GM19468 (cell line): ENCODE data around the gene SPHK1.

ENCODE experiments used
- ATAC-seq: cut with Tn5 transposase; IDR thresholded peaks from one replicate; pipeline ENCODE4 v1.9.1; 2021; ENCODE audit warnings: mild to moderate bottlenecking, moderate library complexity, moderate number of reproducible peaks; ENCODE audit not compliant: unreplicated experiment; ENCODE audit errors: extremely low read depth

Gene SPHK1

GRCh38 chr17:76383546-76384221 lies 725 bp upstream of the SPHK1 start:
- ATAC-seq = no peak

- no peak for ATAC-seq
Measured at GRCh38 chr17:76384987-76385891, 830 bp downstream of the SPHK1 start.

GRCh38 chr17:76385892-76386786 lies 1.7 kb downstream of the SPHK1 start:
- no peak for ATAC-seq

GRCh38 chr17:76386966-76387765 lies 2.8 kb downstream of the SPHK1 start:
- ATAC-seq = no peak

GRCh38 chr17:76388966-76389888 lies 4.8 kb downstream of the SPHK1 start:
- no peak for ATAC-seq

- no peak for ATAC-seq
Measured at GRCh38 chr17:76390003-76390421, 5.6 kb downstream of the SPHK1 start.

GRCh38 chr17:76391200-76391715 lies 6.8 kb downstream of the SPHK1 start:
- ATAC-seq = no peak

GRCh38 chr17:76394166-76394565 lies 9.8 kb downstream of the SPHK1 start:
- ATAC-seq = no peak

GRCh38 chr17:76395980-76396379 lies 11.6 kb downstream of the SPHK1 start:
- no peak for ATAC-seq

GRCh38 chr17:76397184-76397583 lies 12.8 kb downstream of the SPHK1 start:
- ATAC-seq = no peak

- ATAC-seq = no peak
Measured at GRCh38 chr17:76397687-76398522, 13.5 kb downstream of the SPHK1 start.

GRCh38 chr17:76398523-76399174 lies 14.2 kb downstream of the SPHK1 start:
- no peak for ATAC-seq

GRCh38 chr17:76399175-76400172 lies 15.1 kb downstream of the SPHK1 start:
- no peak for ATAC-seq

- no peak for ATAC-seq
Measured at GRCh38 chr17:76402711-76403110, 18.3 kb downstream of the SPHK1 start.

- no peak for ATAC-seq
Measured at GRCh38 chr17:76404256-76404655, 19.8 kb downstream of the SPHK1 start.
